Chondrocyte (in vitro differentiated cells): ENCODE data around the gene RGMA. TPM values are rescaled to one million over a fixed set of nuclear protein-coding genes. Genes with fewer than 3 reads are reported as not detected.

Experiments
- DNase-seq: peaks from one replicate; pipeline ENCODE4 v3.0.0; 2021; ENCODE audit warnings: mixed read lengths, low spot score
- H3K27ac Mint-ChIP-seq: one replicate; pipeline ENCODE4 v1.8.0; 2021; ENCODE audit warnings: mild to moderate bottlenecking, moderate library complexity, mixed read lengths; ENCODE audit not compliant: unreplicated experiment
- H3K27me3 Mint-ChIP-seq: 2 replicates; pipeline ENCODE4 v1.8.0; 2021; ENCODE audit warnings: low read depth, mixed read lengths
- H3K36me3 Mint-ChIP-seq: 2 replicates; pipeline ENCODE4 v1.8.0; 2021; ENCODE audit warnings: low read depth, mixed read lengths
- H3K4me1 Mint-ChIP-seq: 2 replicates; pipeline ENCODE4 v1.8.0; 2021; ENCODE audit warnings: low read depth, mild to moderate bottlenecking, mixed read lengths
- H3K4me3 Mint-ChIP-seq: one replicate; pipeline ENCODE4 v1.8.0; 2021; ENCODE audit warnings: mild to moderate bottlenecking, moderate library complexity, mixed read lengths; ENCODE audit not compliant: unreplicated experiment
- H3K9me3 Mint-ChIP-seq: 2 replicates; pipeline ENCODE4 v1.8.0; 2021; ENCODE audit warnings: low read depth, mixed read lengths
- CTCF ChIP-seq: fragments of 200-600 bp; sonication (generic); IDR thresholded peaks from 2 replicates; pipeline ENCODE4 v1.5.0; 2021; ENCODE audit warnings: antibody characterized with exemption, mild to moderate bottlenecking, moderate library complexity
- total RNA-seq: library from RNA; stranded (reverse); gene quantifications from 3 replicates; pipeline ENCODE4 v1.2.1, GENCODE V29; 2021

Gene RGMA
- total RNA-seq, 1 donor from 2014 or later, result 13.0 TPM

GRCh38 chr15:93024293-93024692 lies 64.7 kb downstream of the RGMA start:
- Mint-ChIP-seq H3K27me3 (no peaks in the 10 kb centered on the region), H3K4me1 (peaks cover 38% of the 10 kb centered on the region), H3K36me3 (peaks cover 67% of the 10 kb centered on the region), H3K4me3 (no peak overlapping the region), H3K9me3 (no peaks in the 10 kb centered on the region), H3K27ac (no peak overlapping the region)
- no peak for DNase-seq
- no peak for TF ChIP-seq CTCF

- peaks cover 16% of the 10 kb centered on the region for H3K4me1 Mint-ChIP-seq
- no peaks in the 10 kb centered on the region for H3K27me3 Mint-ChIP-seq
- H3K4me3 Mint-ChIP-seq, result no peak overlapping the region
- no peak for DNase-seq
- H3K36me3 Mint-ChIP-seq, result peaks cover 79% of the 10 kb centered on the region
- TF ChIP-seq CTCF, result no peak
- no peaks in the 10 kb centered on the region for H3K9me3 Mint-ChIP-seq
- H3K27ac Mint-ChIP-seq, result no peak overlapping the region
Observed at GRCh38 chr15:93020976-93021772, 67.8 kb downstream of the RGMA start.

GRCh38 chr15:93019971-93020370 lies 69.0 kb downstream of the RGMA start:
- no peaks in the 10 kb centered on the region for H3K27me3 Mint-ChIP-seq
- no peak overlapping the region for H3K27ac Mint-ChIP-seq
- DNase-seq, result no peak
- no peak overlapping the region for H3K4me3 Mint-ChIP-seq
- H3K9me3 Mint-ChIP-seq, result no peaks in the 10 kb centered on the region
- H3K36me3 Mint-ChIP-seq, result peaks cover 82% of the 10 kb centered on the region
- peaks cover 16% of the 10 kb centered on the region for H3K4me1 Mint-ChIP-seq
- TF ChIP-seq CTCF, result no peak

- Mint-ChIP-seq H3K27ac (peak overlapping the region; percentile 6), H3K36me3 (peaks cover 81% of the 10 kb centered on the region)
- no peak for DNase-seq
Observed at GRCh38 chr15:93019090-93019489, 69.9 kb downstream of the RGMA start.

GRCh38 chr15:93018574-93018973 lies 70.4 kb downstream of the RGMA start:
- TF ChIP-seq CTCF, result peak; percentile 59
- no peaks in the 10 kb centered on the region for H3K9me3 Mint-ChIP-seq
- H3K27me3 Mint-ChIP-seq, result no peaks in the 10 kb centered on the region
- peaks cover 79% of the 10 kb centered on the region for H3K36me3 Mint-ChIP-seq
- peak overlapping the region; percentile 60 for H3K27ac Mint-ChIP-seq
- DNase-seq, result no peak
- peaks cover 14% of the 10 kb centered on the region for H3K4me1 Mint-ChIP-seq
- no peak overlapping the region for H3K4me3 Mint-ChIP-seq

More at GRCh38 chr15:93019090-93019489, 69.9 kb downstream of the RGMA start:
- Mint-ChIP-seq H3K4me1 (peaks cover 16% of the 10 kb centered on the region), H3K4me3 (no peak overlapping the region), H3K27me3 (no peaks in the 10 kb centered on the region), H3K9me3 (no peaks in the 10 kb centered on the region)
- TF ChIP-seq CTCF, result no peak
